Measurements from ENCODE around the gene MEMO1. TPM values are rescaled to one million over a fixed set of nuclear protein-coding genes. Genes with fewer than 3 reads are reported as not detected.

The MEMO1 gene
- total and polyA plus RNA-seq, 8 donors = 3.5 to 33.8 (median 25.6) TPM

GRCh38 chr2:31978436-31978835, 32.4 kb downstream of the MEMO1 start:
- intact Hi-C loops (cut with DNase I; ENCODE audit: low total_unique reads) = no loop called here
- no peaks in the 10 kb centered on the region for H3K27me3 ChIP-seq
- TF ChIP-seq POLR2AphosphoS5 (IDR thresholded peaks at IDR 0.05) (no peak), EP300 (IDR thresholded peaks at IDR 0.05) (no peak), CTCF (IDR thresholded peaks at IDR 0.05) (no peak), POLR2A (IDR thresholded peaks at IDR 0.05) (no peak)
- DNase-seq = no peak
- H3K4me1 ChIP-seq = peaks cover 7 to 33% (median 13%) of the 10 kb centered on the region in 4 donors
- H3K27ac ChIP-seq = no peak overlapping the region
- no peaks in the 10 kb centered on the region for H3K36me3 ChIP-seq
- WGBS, 5 donors = 90 to 99% (median 98%) methylated on average over 6 of the region's 6 CpGs
- no peaks in the 10 kb centered on the region for H3K9me3 ChIP-seq
- no peak overlapping the region for H3K4me3 ChIP-seq

- TF ChIP-seq CTCF (IDR thresholded peaks at IDR 0.05) (no peak), POLR2A (IDR thresholded peaks at IDR 0.05) (no peak), EP300 (IDR thresholded peaks at IDR 0.05) (no peak), POLR2AphosphoS5 (IDR thresholded peaks at IDR 0.05) (no peak)
- Histone ChIP-seq H3K9me3 (no peaks in the 10 kb centered on the region), H3K4me3 (no peak overlapping the region), H3K4me1 (peaks cover 0 to 19% (median 0%) of the 10 kb centered on the region in 4 donors), H3K36me3 (no peaks in the 10 kb centered on the region), H3K27me3 (no peaks in the 10 kb centered on the region), H3K27ac (no peak overlapping the region)
- intact Hi-C loops (cut with DNase I; ENCODE audit: low total_unique reads) = no loop called here
- DNase-seq = no peak
Observed at GRCh38 chr2:31973665-31974064, 37.1 kb downstream of the MEMO1 start.

DNA sequence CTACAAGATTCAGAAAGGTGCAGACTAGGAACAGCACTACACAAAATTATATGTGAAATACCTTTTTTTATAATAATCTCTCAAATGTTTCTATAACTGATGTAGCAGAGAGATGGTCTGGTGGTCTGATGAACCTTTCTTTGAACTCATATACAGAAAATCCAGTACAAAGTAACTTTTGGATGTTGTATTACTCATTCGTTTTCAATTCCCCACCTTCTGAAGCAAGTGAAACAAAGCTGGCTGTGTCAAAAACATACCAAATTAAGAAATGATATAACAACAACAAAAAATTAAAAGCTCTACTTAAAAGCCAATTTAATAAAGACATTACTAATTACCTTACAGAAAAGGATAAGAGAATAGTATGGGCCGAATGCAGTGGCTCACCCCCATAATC, 38.7 kb downstream of the MEMO1 start:
- no peak for TF ChIP-seq EP300 (IDR thresholded peaks at IDR 0.05)
- TF ChIP-seq CTCF (IDR thresholded peaks at IDR 0.05) = no peak
- no peak for TF ChIP-seq POLR2A (IDR thresholded peaks at IDR 0.05)
- no peak for TF ChIP-seq POLR2AphosphoS5 (IDR thresholded peaks at IDR 0.05)
- no peak for DNase-seq
- Histone ChIP-seq H3K36me3 (no peaks in the 10 kb centered on the region), H3K4me1 (peaks cover 0 to 19% (median 0%) of the 10 kb centered on the region in 4 donors), H3K4me3 (no peak overlapping the region), H3K27me3 (no peaks in the 10 kb centered on the region), H3K9me3 (no peaks in the 10 kb centered on the region), H3K27ac (no peak overlapping the region)
- 78 to 96% (median 92%) methylated on average over 2 of the region's 2 CpGs for WGBS, 5 donors
- intact Hi-C loops (cut with DNase I; ENCODE audit: low total_unique reads) = no loop called here

GRCh38 chr2:31969178-31969577, 41.6 kb downstream of the MEMO1 start:
- no peak for DNase-seq
- Histone ChIP-seq H3K36me3 (peaks cover 0 to 5% (median 0%) of the 10 kb centered on the region in 4 donors), H3K4me1 (peaks cover 0 to 15% (median 6%) of the 10 kb centered on the region in 4 donors), H3K27me3 (no peaks in the 10 kb centered on the region), H3K9me3 (no peaks in the 10 kb centered on the region), H3K27ac (no peak overlapping the region), H3K4me3 (no peak overlapping the region)
- no peak for TF ChIP-seq CTCF (IDR thresholded peaks at IDR 0.05)
- TF ChIP-seq POLR2AphosphoS5 (IDR thresholded peaks at IDR 0.05) = no peak
- TF ChIP-seq EP300 (IDR thresholded peaks at IDR 0.05) = no peak
- TF ChIP-seq POLR2A (IDR thresholded peaks at IDR 0.05) = no peak
- intact Hi-C loops (cut with DNase I; ENCODE audit: low total_unique reads) = no loop called here
- 91 to 95% (median 93%) methylated on average over 4 of the region's 4 CpGs for WGBS, 5 donors
